Measurements from ENCODE around the gene ZNF438. TPM values are rescaled to one million over a fixed set of nuclear protein-coding genes. Genes with fewer than 3 reads are reported as not detected.
A peak's percentile ranks its signal among the peaks of the same experiment; 100 is the strongest.

Gene ZNF438
- total and polyA plus RNA-seq, 2 of the 13 experiments (the other 11 are each of a cell fraction or from before 2014, with no cell fraction given): 0.75 to 0.83 TPM

DNA sequence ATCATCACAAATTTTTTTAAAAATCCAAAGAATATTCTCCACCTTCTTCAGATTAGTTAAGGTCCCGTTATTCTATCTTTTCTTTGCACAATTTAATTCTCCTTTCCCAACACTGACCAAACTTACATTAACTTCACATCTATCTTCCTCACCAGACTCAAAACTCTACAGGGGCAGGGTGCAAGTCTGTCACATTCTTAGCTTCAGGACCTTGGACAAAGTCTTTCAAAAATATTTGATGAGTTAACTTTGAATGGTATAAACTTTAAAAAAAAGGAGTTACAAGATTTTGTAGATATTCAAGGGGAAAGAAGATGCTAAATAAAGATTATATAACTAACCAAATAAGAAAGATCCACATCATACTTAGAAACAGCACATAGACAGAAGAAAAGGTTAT lies 132.7 kb downstream of the ZNF438 start:
- Histone ChIP-seq H4K20me1 (ENCODE audit: insufficient read depth, low read length) (no peaks in the 10 kb centered on the region), H3K9ac (ENCODE audit: insufficient read depth, low read depth, low read length) (no peak overlapping the region), H3K36me3 (replicated peaks in 1 of 2; ENCODE audit: control insufficient read depth in 1 of 2, insufficient read depth in 2 of 2, low read length in 2 of 2) (no peaks in the 10 kb centered on the region), H3K9me3 (ENCODE audit: low read length) (no peaks in the 10 kb centered on the region), H3K27ac (ENCODE audit: extremely low read length, insufficient read depth, low read length) (no peak overlapping the region), H3K79me2 (ENCODE audit: insufficient read depth, low read length) (no peaks in the 10 kb centered on the region), H2AFZ (ENCODE audit: low read length) (no peak overlapping the region), H3K4me3 (replicated peaks in 1 of 3; ENCODE audit: insufficient read depth in 1 of 3, low read depth in 2 of 3, low read length in 3 of 3) (no peak overlapping the region), H3K27me3 (ENCODE audit: control insufficient read depth in 1 of 2, insufficient read depth in 2 of 2, low read length in 2 of 2) (0 out of 5 replicates have a peak, but pooled peaks cover 0 to 4% of the 10 kb centered on the region in 2 experiments), H3K4me1 (ENCODE audit: insufficient read depth, low read length) (no peaks in the 10 kb centered on the region), H3K4me2 (ENCODE audit: low read depth, low read length) (no peak overlapping the region)
- in situ Hi-C loops (cut with HindIII; ENCODE audit: extremely low pct_ligation_motif_present, low pct_unique_long_range_greater_than_20kb): no loop called here
- ChIA-PET CTCF (ENCODE audit: low intra/inter-chr PET ratio, low total read pairs) (no interaction called here), POLR2A (no interaction called here)
- intact Hi-C loops (cut with micrococcal nuclease; ENCODE audit: unreplicated experiment): no loop called here
- DNase-seq (ENCODE audit: low spot score) (no peak), FAIRE-seq (no peak), ATAC-seq (no peak)
- no TSS peak for BruUV-seq (replicated peaks)
- no peak for TF ChIP-seq ZKSCAN8 (CRISPR knock-in tag; IDR thresholded peaks at IDR 0.05; ENCODE audit: borderline replicate concordance)
- peak in 1 of 2 experiments; percentile 60; a peak in 1 of 4 replicates for TF ChIP-seq REST (IDR thresholded peaks at IDR 0.05; ENCODE audit: borderline replicate concordance in 1 of 2, low read depth in 1 of 2, low read length in 2 of 2)
- WGBS (ENCODE audit: low lambda C conversion rate): 12% methylated on average over 1 of the region's 1 CpG

DNA sequence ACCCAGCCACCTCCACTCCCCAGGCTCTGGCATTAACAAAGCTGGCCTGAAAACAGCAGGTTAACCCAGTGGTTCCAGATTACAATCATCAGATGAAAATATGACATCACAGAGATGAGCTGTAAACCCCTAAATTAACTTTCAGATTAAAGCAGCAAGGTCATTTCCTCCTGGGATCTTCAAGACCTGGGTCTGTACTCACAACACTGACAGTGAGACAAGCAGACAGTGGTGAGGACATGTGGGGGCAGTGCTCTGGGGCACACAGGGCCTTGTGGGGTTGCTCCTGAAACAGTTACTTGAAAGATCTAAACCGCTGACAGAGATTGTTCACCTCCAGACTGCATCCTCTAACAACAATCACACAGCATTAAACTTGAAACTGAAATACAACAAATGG lies 134.1 kb downstream of the ZNF438 start:
- no peaks in the 10 kb centered on the region for H3K79me2 ChIP-seq (ENCODE audit: insufficient read depth, low read length)
- no peaks in the 10 kb centered on the region for H3K36me3 ChIP-seq (replicated peaks in 1 of 2; ENCODE audit: control insufficient read depth in 1 of 2, insufficient read depth in 2 of 2, low read length in 2 of 2)
- in situ Hi-C loops (cut with HindIII; ENCODE audit: extremely low pct_ligation_motif_present, low pct_unique_long_range_greater_than_20kb) (no loop called here), intact Hi-C loops (cut with micrococcal nuclease; ENCODE audit: unreplicated experiment) (no loop called here)
- ATAC-seq: no peak
- no TSS peak for BruUV-seq (replicated peaks)
- H3K9me3 ChIP-seq (ENCODE audit: low read length): no peaks in the 10 kb centered on the region
- H3K4me3 ChIP-seq (replicated peaks in 1 of 3; ENCODE audit: insufficient read depth in 1 of 3, low read depth in 2 of 3, low read length in 3 of 3): no peak overlapping the region
- no peak overlapping the region for H2AFZ ChIP-seq (ENCODE audit: low read length)
- no peak for TF ChIP-seq ZNF263 (CRISPR knock-in tag; IDR thresholded peaks at IDR 0.05)
- POLR2A ChIA-PET: no interaction called here
- H3K27ac ChIP-seq (ENCODE audit: extremely low read length, insufficient read depth, low read length): no peak overlapping the region
- DNase-seq (ENCODE audit: low spot score): no peak
- 6% methylated on average over 1 of the region's 1 CpG for WGBS (ENCODE audit: low lambda C conversion rate)
- CTCF ChIA-PET (ENCODE audit: low intra/inter-chr PET ratio, low total read pairs): no interaction called here
- FAIRE-seq: no peak
- no peak overlapping the region for H3K9ac ChIP-seq (ENCODE audit: insufficient read depth, low read depth, low read length)
- no peak overlapping the region for H3K4me2 ChIP-seq (ENCODE audit: low read depth, low read length)
- no peaks in the 10 kb centered on the region for H3K4me1 ChIP-seq (ENCODE audit: insufficient read depth, low read length)
- H3K27me3 ChIP-seq (ENCODE audit: control insufficient read depth in 1 of 2, insufficient read depth in 2 of 2, low read length in 2 of 2): 0 out of 5 replicates have a peak, but pooled peaks cover 0 to 4% of the 10 kb centered on the region in 2 experiments
- H4K20me1 ChIP-seq (ENCODE audit: insufficient read depth, low read length): no peaks in the 10 kb centered on the region

All from HepG2 (cell line).